Transverse colon (tissue), 4 donors: ENCODE results near the gene KLC4.

Experiments used
- EP300 ChIP-seq: sonication (generic); formaldehyde crosslinking; IDR thresholded peaks from one replicate; pipeline ENCODE4 v1.6.1; 2017; ENCODE audit warnings: antibody characterized with exemption, low read depth
- POLR2A ChIP-seq: fragments of 450-650 bp; IDR thresholded peaks from one replicate; pipeline ENCODE4 v1.6.1; 2016; ENCODE audit warnings: antibody characterized with exemption, mild to moderate bottlenecking, moderate library complexity
- POLR2AphosphoS5 ChIP-seq, 3 donors: sonication (generic); formaldehyde crosslinking; IDR thresholded peaks; one replicate each; pipeline ENCODE4 v1.6.1; 2016; ENCODE audit warnings: antibody characterized with exemption in 3 of 3
- TF ChIP-seq, protein P1 (sequence below), 5 experiments: fragments of 200-600 bp in 3 of 5; fragments of 450-650 bp in 2 of 5; sonication (generic) in 3 of 5; IDR thresholded peaks; 1 replicate in 2 of 5; 2 replicates in 3 of 5; pipeline ENCODE4 v1.5.1; 2016 to 2017; ENCODE audit warnings: antibody characterized with exemption in 5 of 5, inconsistent platforms in 3 of 5, mild to moderate bottlenecking in 2 of 5, moderate library complexity in 1 of 5

- TF ChIP-seq, protein P1, sequence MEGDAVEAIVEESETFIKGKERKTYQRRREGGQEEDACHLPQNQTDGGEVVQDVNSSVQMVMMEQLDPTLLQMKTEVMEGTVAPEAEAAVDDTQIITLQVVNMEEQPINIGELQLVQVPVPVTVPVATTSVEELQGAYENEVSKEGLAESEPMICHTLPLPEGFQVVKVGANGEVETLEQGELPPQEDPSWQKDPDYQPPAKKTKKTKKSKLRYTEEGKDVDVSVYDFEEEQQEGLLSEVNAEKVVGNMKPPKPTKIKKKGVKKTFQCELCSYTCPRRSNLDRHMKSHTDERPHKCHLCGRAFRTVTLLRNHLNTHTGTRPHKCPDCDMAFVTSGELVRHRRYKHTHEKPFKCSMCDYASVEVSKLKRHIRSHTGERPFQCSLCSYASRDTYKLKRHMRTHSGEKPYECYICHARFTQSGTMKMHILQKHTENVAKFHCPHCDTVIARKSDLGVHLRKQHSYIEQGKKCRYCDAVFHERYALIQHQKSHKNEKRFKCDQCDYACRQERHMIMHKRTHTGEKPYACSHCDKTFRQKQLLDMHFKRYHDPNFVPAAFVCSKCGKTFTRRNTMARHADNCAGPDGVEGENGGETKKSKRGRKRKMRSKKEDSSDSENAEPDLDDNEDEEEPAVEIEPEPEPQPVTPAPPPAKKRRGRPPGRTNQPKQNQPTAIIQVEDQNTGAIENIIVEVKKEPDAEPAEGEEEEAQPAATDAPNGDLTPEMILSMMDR (IDR thresholded peaks at IDR 0.05) = no peak
- no peak for TF ChIP-seq POLR2A
- no peak for TF ChIP-seq EP300
- no peak for TF ChIP-seq POLR2AphosphoS5 (IDR thresholded peaks at IDR 0.05)
Measured at GRCh38 chr6:43054206-43054943, 5.1 kb upstream of the KLC4 start.
